Smooth muscle cell (in vitro differentiated cells): ENCODE data around the gene GHR. TPM values are rescaled to one million over a fixed set of nuclear protein-coding genes. Genes with fewer than 3 reads are reported as not detected.
"Not testable (repeated sequence)": the region's sequence is repeated elsewhere in the genome, so short reads cannot be mapped to it uniquely, and the experiment has no call there.

ENCODE experiments used
- DNase-seq: peaks from one replicate; lab custom pipeline; 2025; ENCODE audit not compliant: unreplicated experiment; lab: John Stamatoyannopoulos, UW
- H2AFZ ChIP-seq: fragments of 200-600 bp; sonication (generic); 2 replicates; pipeline ENCODE4 v1.6.0; 2016; ENCODE audit warnings: antibody characterized with exemption, low read depth, mild to moderate bottlenecking
- H3F3A ChIP-seq: fragments of 200-600 bp; sonication (generic); 2 replicates; pipeline ENCODE4 v1.6.0; 2017; ENCODE audit warnings: antibody characterized with exemption, low read depth
- H3K27ac ChIP-seq: fragments of 200-600 bp; sonication (generic); 2 replicates; pipeline ENCODE4 v1.5.1; 2016; ENCODE audit warnings: low read depth, mild to moderate bottlenecking
- H3K27me3 ChIP-seq: fragments of 200-600 bp; sonication (generic); 2 replicates; pipeline ENCODE4 v1.6.1; 2016; ENCODE audit warnings: low read depth, mild to moderate bottlenecking
- H3K36me3 ChIP-seq: fragments of 200-600 bp; sonication (generic); 2 replicates; pipeline ENCODE4 v1.5.1; 2016; ENCODE audit warnings: low read depth
- H3K4me1 ChIP-seq: fragments of 200-600 bp; sonication (generic); 2 replicates; pipeline ENCODE4 v1.5.1; 2016; ENCODE audit warnings: low read depth
- H3K4me2 ChIP-seq: fragments of 200-600 bp; sonication (generic); 2 replicates; pipeline ENCODE4 v1.6.0; 2016; ENCODE audit warnings: mild to moderate bottlenecking
- H3K4me3 ChIP-seq: fragments of 200-600 bp; sonication (generic); 2 replicates; pipeline ENCODE4 v1.5.1; 2016; ENCODE audit warnings: mild to moderate bottlenecking
- H3K79me2 ChIP-seq: fragments of 200-600 bp; sonication (generic); 2 replicates; pipeline ENCODE4 v1.6.0; 2016; ENCODE audit warnings: low read depth, mild to moderate bottlenecking
- H3K9ac ChIP-seq: fragments of 200-600 bp; sonication (generic); 2 replicates; pipeline ENCODE4 v1.6.0; 2016; ENCODE audit warnings: low read depth
- H3K9me3 ChIP-seq: fragments of 200-600 bp; sonication (generic); replicated peaks from 2 replicates; pipeline ENCODE4 v1.5.1; 2016; ENCODE audit warnings: low read depth
- H4K20me1 ChIP-seq: fragments of 200-600 bp; sonication (generic); 2 replicates; pipeline ENCODE4 v1.6.0; 2016; ENCODE audit warnings: low read depth
- CTCF ChIP-seq: fragments of 200-600 bp; sonication (generic); IDR thresholded peaks from 2 replicates; pipeline ENCODE4 v1.5.1; 2017; ENCODE audit warnings: borderline replicate concordance, mild to moderate bottlenecking, antibody characterized with exemption; ENCODE audit not compliant: insufficient read depth, poor library complexity, severe bottlenecking
- WGBS: methylation state at CpG from one replicate; pipeline ENCODE4 v1.1.7; 2016; ENCODE audit warnings: low lambda C conversion rate; 5-methylcytosine and 5-hydroxymethylcytosine counted together
- polyA plus RNA-seq: library from polyadenylated mRNA; unstranded; fragments of >200 nt; fragmentation: Nextera tagmentation; extraction: Ambion mirVana; gene quantifications from 2 replicates; pipeline ENCODE4 v1.2.1, GENCODE V29; 2016
- total RNA-seq: library from RNA; depleted of rRNA; stranded (reverse); fragments of >200 nt; gene quantifications from 2 replicates; pipeline ENCODE4 v1.2.3, GENCODE V29; 2014

The GHR gene
- total and polyA plus RNA-seq, 2 experiments from 2014 or later: 2.1 to 4.3 TPM

- Histone ChIP-seq H3K9ac (no peak overlapping the region), H3K9me3 (no peaks in the 10 kb centered on the region), H3K79me2 (no peaks in the 10 kb centered on the region), H4K20me1 (no peaks in the 10 kb centered on the region), H3K27me3 (peaks cover 3% of the 10 kb centered on the region), H3K27ac (no peak overlapping the region), H3K4me2 (no peak overlapping the region), H3K4me1 (no peaks in the 10 kb centered on the region), H2AFZ (no peak overlapping the region), H3K4me3 (no peak overlapping the region), H3K36me3 (no peaks in the 10 kb centered on the region), H3F3A (no peaks in the 10 kb centered on the region)
- no peak for DNase-seq
- TF ChIP-seq CTCF: no peak
Measured at GRCh38 chr5:42721484-42721883, 298.2 kb downstream of the GHR start.

- not testable (repeated sequence) for H2AFZ ChIP-seq, H3K36me3 ChIP-seq, H3K4me2 ChIP-seq, H3K9ac ChIP-seq, H3F3A ChIP-seq, H3K79me2 ChIP-seq, H3K4me1 ChIP-seq, H3K27me3 ChIP-seq, DNase-seq, H3K9me3 ChIP-seq, H4K20me1 ChIP-seq, H3K4me3 ChIP-seq, H3K27ac ChIP-seq
- 93% methylated on average over 18 of the region's 24 CpGs for WGBS
Measured at GRCh38 chr5:42734531-42735058, 311.4 kb downstream of the GHR start.

GRCh38 chr5:42740920-42741319 lies 317.7 kb downstream of the GHR start:
- no peak overlapping the region for H3K4me3 ChIP-seq
- no peaks in the 10 kb centered on the region for H3F3A ChIP-seq
- no peaks in the 10 kb centered on the region for H3K36me3 ChIP-seq
- DNase-seq: no peak
- H3K4me1 ChIP-seq: no peaks in the 10 kb centered on the region
- no peaks in the 10 kb centered on the region for H3K79me2 ChIP-seq
- no peaks in the 10 kb centered on the region for H4K20me1 ChIP-seq
- H3K27me3 ChIP-seq: no peaks in the 10 kb centered on the region
- H2AFZ ChIP-seq: no peak overlapping the region
- H3K9me3 ChIP-seq: no peaks in the 10 kb centered on the region
- no peak overlapping the region for H3K9ac ChIP-seq
- 91% methylated on average over 1 of the region's 1 CpG for WGBS
- no peak overlapping the region for H3K27ac ChIP-seq
- no peak overlapping the region for H3K4me2 ChIP-seq
- TF ChIP-seq CTCF: no peak

- no peak for DNase-seq
- Histone ChIP-seq H3K79me2 (no peaks in the 10 kb centered on the region), H3K4me2 (no peak overlapping the region), H3K27me3 (no peaks in the 10 kb centered on the region), H3K9me3 (no peaks in the 10 kb centered on the region), H3F3A (no peaks in the 10 kb centered on the region), H3K36me3 (no peaks in the 10 kb centered on the region), H3K4me1 (no peaks in the 10 kb centered on the region), H2AFZ (no peak overlapping the region), H3K4me3 (no peak overlapping the region), H3K9ac (no peak overlapping the region), H3K27ac (no peak overlapping the region), H4K20me1 (no peaks in the 10 kb centered on the region)
- 26% methylated on average over 4 of the region's 4 CpGs for whole genome bisulfite sequencing
- TF ChIP-seq CTCF: peak; percentile 36
Measured at GRCh38 chr5:42745426-42745825, 322.2 kb downstream of the GHR start.
